Measurements from ENCODE around the gene MRPL14. TPM values are rescaled to one million over a fixed set of nuclear protein-coding genes. Genes with fewer than 3 reads are reported as not detected.

MRPL14 gene
- total and polyA plus RNA-seq, 2 of the 4 experiments (the other 2 are of a cell fraction), result 43.7 to 87.9 TPM

DNA sequence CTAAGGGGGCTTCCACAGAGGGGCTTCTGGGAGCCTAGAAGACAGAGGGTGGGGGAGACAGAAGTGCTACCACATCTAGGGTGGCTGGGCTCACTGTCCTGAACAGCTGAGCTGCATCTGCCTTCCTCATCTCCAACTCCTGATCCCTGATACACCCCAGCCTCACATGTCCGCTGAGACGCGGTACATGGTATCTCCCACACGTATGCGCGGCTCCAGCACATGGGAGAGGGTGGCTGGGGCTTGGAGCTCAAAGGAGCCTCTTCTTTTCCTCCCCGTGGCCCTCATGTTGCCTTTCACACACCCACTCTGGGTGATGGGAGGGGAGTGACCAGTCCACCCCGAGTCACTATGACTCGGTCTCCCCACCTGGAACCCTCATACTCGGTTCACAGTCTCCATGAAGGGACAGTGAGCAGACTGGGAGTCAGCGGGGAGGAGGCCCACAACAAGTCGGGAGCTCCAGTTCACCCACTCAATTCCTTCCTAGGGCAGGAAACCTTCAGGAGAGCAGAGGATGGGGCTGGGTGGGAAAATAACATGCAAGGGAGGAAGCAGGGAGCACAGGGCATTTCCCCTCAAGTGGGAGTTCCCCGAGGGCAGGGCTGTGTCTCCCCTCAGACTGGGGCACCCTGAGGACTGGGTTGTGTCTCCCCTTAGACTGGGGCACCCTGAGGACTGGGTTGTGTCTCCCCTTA, 61.7 kb downstream of the MRPL14 start:
- in situ Hi-C loops (cut with MboI; ENCODE audit: low sequenced_read_pairs) (no loop called here), intact Hi-C loops (cut with micrococcal nuclease) (no loop called here), dilution Hi-C loops (cut with HindIII; ENCODE audit: low sequenced_read_pairs, unreplicated experiment) (no loop called here)
- Histone ChIP-seq H4K91ac (ENCODE audit: insufficient read depth, low read depth, low read length) (peak overlapping the region; percentile 85), H2BK20ac (ENCODE audit: low read depth, low read length) (peak overlapping the region; percentile 97; the same call in 1 of the 2 replicates), H3K4me3 (ENCODE audit: insufficient read depth, low read depth, low read length) (no peak overlapping the region), H2AK5ac (ENCODE audit: low read depth, low read length) (peak overlapping the region; percentile 96), H3K9ac (ENCODE audit: low read depth, low read length) (0 out of 2 replicates have a peak overlapping the region, but pooled peaks have one; percentile 7), H3K18ac (ENCODE audit: low read depth, low read length) (peak overlapping the region; percentile 59), H3K23ac (ENCODE audit: low read depth, low read length) (peak overlapping the region; percentile 41; the same call in 1 of the 2 replicates), H4K5ac (ENCODE audit: low read depth, low read length) (peak overlapping the region; percentile 91), H3K36me3 (ENCODE audit: control insufficient read depth, insufficient read depth, low read length) (no peaks in the 10 kb centered on the region), H3K9me1 (ENCODE audit: insufficient read depth, low read length) (peaks cover 45% of the 10 kb centered on the region), H2AFZ (replicated peaks; ENCODE audit: low read length, poor library complexity) (peak overlapping the region; percentile 76), H2BK5ac (ENCODE audit: low read depth, low read length, poor library complexity, severe bottlenecking) (peak overlapping the region; percentile 87), H3K79me1 (ENCODE audit: low read depth in 1 of 2, low read length in 2 of 2) (peaks cover 0 to 32% of the 10 kb centered on the region in 2 experiments; a peak in 2 of 4 replicates), H3K14ac (replicated peaks; ENCODE audit: low read depth, low read length) (peak overlapping the region; percentile 97), H4K20me1 (ENCODE audit: insufficient read depth, low read length) (no peaks in the 10 kb centered on the region), H3K27me3 (ENCODE audit: control insufficient read depth, insufficient read depth, low read length) (no peaks in the 10 kb centered on the region), H3K4me1 (ENCODE audit: control insufficient read depth, insufficient read depth, low read length) (peaks cover 55% of the 10 kb centered on the region), H2BK120ac (ENCODE audit: low read depth, low read length) (peak overlapping the region; percentile 94), H3K56ac (ENCODE audit: extremely low read depth, insufficient read depth, low read length) (no peak overlapping the region), H2AK9ac (replicated peaks; ENCODE audit: low read depth, low read length, poor library complexity) (peak overlapping the region; percentile 95), H3K9me3 (ENCODE audit: control insufficient read depth, insufficient read depth, low read length) (no peaks in the 10 kb centered on the region), H3K4ac (ENCODE audit: low read depth, low read length) (peak overlapping the region; percentile 92), H3K4me2 (ENCODE audit: low read depth, low read length) (no peak overlapping the region), H3K27ac (ENCODE audit: insufficient read depth, low read length) (peak overlapping the region; percentile 71), H4K8ac (ENCODE audit: low read depth in 2 of 2, low read length in 2 of 2) (peak overlapping the region; percentile 70 to 78), H2BK15ac (ENCODE audit: low read depth, low read length) (peak overlapping the region; percentile 77)
- DNase-seq, result peak; percentile 52
- 71% methylated on average over 1 of the region's 13 CpGs; no CpG with 5 or more reads in 1 of the 2 experiments for WGBS, 2 experiments (ENCODE audit: extremely low coverage in 2 of 2, insufficient read length in 1 of 2)
- no TSS peak for BruUV-seq (replicated peaks)
- no peak for ATAC-seq (ENCODE audit: low read depth)
- ChIA-PET CTCF (interaction anchor here (0.8 to 1.2 kb wide), 2 partner anchors 13 to 296 kb away, joined by 3 to 4 read pairs; partner anchors contain the start of gene VEGFA), POLR2A (ENCODE audit: unreplicated experiment) (no interaction called here)
- TF ChIP-seq MAFK (IDR thresholded peaks at IDR 0.05; ENCODE audit: low read depth, low read length) (no peak), MAZ (IDR thresholded peaks at IDR 0.05; ENCODE audit: borderline replicate concordance, low read depth, low read length) (0 out of 2 replicates have a peak, but pooled peaks have one; percentile 24), POLR2A (IDR thresholded peaks at IDR 0.05; ENCODE audit: low read depth, low read length) (peak; percentile 40), RAD21 (IDR thresholded peaks at IDR 0.05; ENCODE audit: low read length) (no peak)

Measured in IMR-90 (cell line).